GM12878 (cell line): ENCODE data around the gene FRMD3. TPM values are rescaled to one million over a fixed set of nuclear protein-coding genes. Genes with fewer than 3 reads are reported as not detected.
A peak's percentile ranks its signal among the peaks of the same experiment; 100 is the strongest.

ENCODE experiments used
- ATAC-seq: fragments of 200-7000 bp; cut with Tn5 transposase; 3 replicates; pipeline ENCODE4 v1.9.1; 2020; ENCODE audit warnings: mild to moderate bottlenecking, moderate library complexity
- BruUV-seq: library from RNA; stranded (reverse); fragments of 400-500 nt; replicated peaks from 2 replicates; lab custom pipeline; 2021; lab: Mats Ljungman, UMichigan
- CTCF ChIA-PET: fragments of 300-600 bp; sonication (Branson Sonifier 250); formaldehyde crosslinking; extraction: SDS; loops from one replicate; lab custom pipeline; 2021; ENCODE audit warnings: inconsistent platforms; lab: Yijun Ruan, JAX
- POLR2A ChIA-PET: fragments of 350-600 bp; formaldehyde crosslinking; extraction: SDS; loops from one replicate; lab custom pipeline; 2021; ENCODE audit warnings: inconsistent platforms; lab: Charles Lee
- RAD21 ChIA-PET: fragments of 300-600 bp; sonication (Branson Sonifier 250); formaldehyde crosslinking; loops from one replicate; lab custom pipeline; 2023; ENCODE audit warnings: antibody characterized with exemption; ENCODE audit not compliant: unreplicated experiment; lab: Charles Lee
- SMC1A ChIA-PET: fragments of 300-600 bp; sonication (Branson Sonifier 250); formaldehyde crosslinking; loops from one replicate; lab custom pipeline; 2023; ENCODE audit not compliant: unreplicated experiment, uncharacterized antibody; lab: Charles Lee
- DNase-seq: peaks from one replicate; pipeline ENCODE4 v3.0.0-alpha.2; 2011; ENCODE audit warnings: low read depth, low spot score
- FAIRE-seq: peaks from 3 replicates; lab custom pipeline; 2011; peaks lifted over from hg19 to GRCh38; lab: Jason Lieb, UNC
- H2AFZ ChIP-seq: 2 replicates; pipeline ENCODE4 v1.6.0; 2011; ENCODE audit warnings: low read depth, low read length, control low read depth; ENCODE audit not compliant: control insufficient read depth
- H3K27ac ChIP-seq: 2 replicates; pipeline ENCODE4 v1.5.1; 2011; ENCODE audit warnings: control low read depth; ENCODE audit not compliant: control insufficient read depth, insufficient read depth
- H3K27me3 ChIP-seq, 2 experiments: replicated peaks in 1 of 2; 2 replicates each; pipeline versions ENCODE4 v1.6.0 to v1.6.1; 2011; ENCODE audit warnings: low read length in 1 of 2; ENCODE audit not compliant: control insufficient read depth in 2 of 2, insufficient read depth in 2 of 2
- H3K36me3 ChIP-seq, 2 experiments: 2 replicates each; pipeline ENCODE4 v1.5.1; 2011; ENCODE audit warnings: low read length in 1 of 2; ENCODE audit not compliant: control insufficient read depth in 2 of 2, insufficient read depth in 2 of 2
- H3K4me1 ChIP-seq: 2 replicates; pipeline ENCODE4 v1.6.1; 2011; ENCODE audit warnings: mild to moderate bottlenecking, low read length, moderate library complexity, mixed read lengths; ENCODE audit not compliant: control insufficient read depth, insufficient read depth
- H3K4me2 ChIP-seq: 2 replicates; pipeline ENCODE4 v1.6.0; 2011; ENCODE audit warnings: control low read depth; ENCODE audit not compliant: control insufficient read depth, insufficient read depth
- H3K4me3 ChIP-seq: fragments of 200-600 bp; sonication (generic); 2 replicates; pipeline ENCODE4 v1.5.1; 2016
- H3K79me2 ChIP-seq: 2 replicates; pipeline ENCODE4 v1.6.0; 2011; ENCODE audit warnings: low read length; ENCODE audit not compliant: control insufficient read depth, insufficient read depth
- H3K9ac ChIP-seq: 2 replicates; pipeline ENCODE4 v1.8.0; 2011; ENCODE audit warnings: low read length, control low read depth, mixed read lengths; ENCODE audit not compliant: control insufficient read depth, insufficient read depth
- H3K9me3 ChIP-seq: replicated peaks from 3 replicates; pipeline ENCODE4 v1.5.1; 2011; ENCODE audit warnings: mild to moderate bottlenecking, low read length; ENCODE audit not compliant: control insufficient read depth, insufficient read depth
- H4K20me1 ChIP-seq: 2 replicates; pipeline ENCODE4 v1.6.0; 2011; ENCODE audit not compliant: control insufficient read depth, insufficient read depth
- CTCF ChIP-seq, 3 experiments: IDR thresholded peaks in 2 of 3; conservative IDR thresholded peaks in 1 of 3; 2 replicates each; pipeline ENCODE4 v1.5.1; 2011; ENCODE audit warnings: low read depth in 3 of 3, low read length in 3 of 3, mild to moderate bottlenecking in 3 of 3, control low read depth in 2 of 3, moderate library complexity in 2 of 3, inconsistent platforms in 1 of 3, mixed read lengths in 1 of 3; ENCODE audit not compliant: control insufficient read depth in 2 of 3, insufficient read depth in 1 of 3; ENCODE audit errors: extremely low read depth in 1 of 3
- HDAC6 ChIP-seq: fragments of 200-600 bp; sonication (generic); IDR thresholded peaks from one replicate; pipeline ENCODE4 v1.8.0; 2017; ENCODE audit warnings: antibody characterized with exemption; ENCODE audit not compliant: unreplicated experiment
- MLLT1 ChIP-seq: fragments of 450-650 bp; IDR thresholded peaks from 2 replicates; pipeline ENCODE4 v1.6.1; 2016; ENCODE audit warnings: mild to moderate bottlenecking
- NR2C2 ChIP-seq: IDR thresholded peaks from 2 replicates; pipeline ENCODE4 v1.6.1; 2011; ENCODE audit warnings: borderline replicate concordance, low read depth; ENCODE audit not compliant: control insufficient read depth, insufficient read length
- POU2F2 ChIP-seq: IDR thresholded peaks from 3 replicates; pipeline ENCODE4 v1.6.1; 2011; ENCODE audit warnings: low read depth, mild to moderate bottlenecking, low read length, borderline replicate concordance
- SPI1 ChIP-seq: IDR thresholded peaks from 2 replicates; pipeline ENCODE4 v1.6.1; 2011; ENCODE audit warnings: low read depth, mild to moderate bottlenecking, low read length, moderate library complexity, borderline replicate concordance; ENCODE audit not compliant: insufficient read depth
- STAT1 ChIP-seq: fragments of 450-650 bp; conservative IDR thresholded peaks from 2 replicates; pipeline ENCODE4 v1.6.1; 2014; ENCODE audit warnings: antibody characterized with exemption, mild to moderate bottlenecking
- ZNF592 ChIP-seq: fragments of 450-650 bp; IDR thresholded peaks from 2 replicates; pipeline ENCODE4 v1.6.1; 2017; ENCODE audit warnings: mild to moderate bottlenecking, moderate library complexity
- ZNF687 ChIP-seq: fragments of 450-650 bp; IDR thresholded peaks from 2 replicates; pipeline ENCODE4 v1.6.1; 2017; ENCODE audit warnings: mild to moderate bottlenecking, moderate library complexity
- WGBS: methylation state at CpG from one replicate; pipeline ENCODE4 v1.1.6; 2016; ENCODE audit warnings: low lambda C conversion rate; ENCODE audit not compliant: insufficient replicate concordance, insufficient coverage; ENCODE audit errors: missing lambda C conversion rate; 5-methylcytosine and 5-hydroxymethylcytosine counted together
- in situ Hi-C: fragments of 300-500 bp; cut with MboI; formaldehyde crosslinking; loops from 9 replicates; pipeline ENCODE4 v1.14.3; 2018; ENCODE audit warnings: mixed read lengths
- intact Hi-C: fragments of 100-400 bp; cut with micrococcal nuclease; formaldehyde crosslinking; loops from one replicate; pipeline ENCODE4 v1.14.2; 2022; ENCODE audit not compliant: unreplicated experiment
- polyA plus RNA-seq, 11 experiments: library from polyadenylated mRNA; depleted of rRNA in 4 of 11; unstranded in 6 of 11; stranded (reverse) in 5 of 11; fragments of >200 nt; fragmentation: Nextera tagmentation in 4 of 11; fragmentation: Illumina TruSeq in 1 of 11; extraction: Ambion mirVana in 4 of 11; extraction: Trizol in 1 of 11; gene quantifications; 1 replicate in 1 of 11; 2 replicates in 10 of 11; pipeline versions ENCODE4 v1.2.1 to v1.2.3, GENCODE V29; 2011 to 2016; ENCODE audit warnings: inconsistent platforms in 2 of 11, missing spikeins in 2 of 11, low read depth in 1 of 11
- total RNA-seq, 4 experiments: library from RNA; depleted of rRNA in 3 of 4; stranded (reverse); fragments of >200 nt in 3 of 4; fragmentation: Illumina TruSeq in 1 of 4; extraction: Trizol in 1 of 4; gene quantifications; 2 replicates each; pipeline versions ENCODE4 v1.2.1 to v1.2.3, GENCODE V29; 2013 to 2021

Gene FRMD3
- total and polyA plus RNA-seq, 10 of the 15 experiments (the other 5 are each of a cell fraction or from before 2014, with no cell fraction given): 0.04 to 0.68 (median 0.21) TPM; not detected in 1

GRCh38 chr9:83537331-83538171 lies 650 bp downstream of the FRMD3 start:
- H3K9ac ChIP-seq: no peak overlapping the region
- DNase-seq (no peak), FAIRE-seq (no peak), ATAC-seq (peak; percentile 37)
- no peak overlapping the region for H3K27ac ChIP-seq
- H2AFZ ChIP-seq: no peak overlapping the region
- SMC1A ChIA-PET: no interaction called here
- in situ Hi-C loops: no loop called here
- POLR2A ChIA-PET: no interaction called here
- H3K9me3 ChIP-seq: no peaks in the 10 kb centered on the region
- BruUV-seq: no TSS peak
- H3K4me1 ChIP-seq: no peaks in the 10 kb centered on the region
- H4K20me1 ChIP-seq: no peaks in the 10 kb centered on the region
- no peak overlapping the region for H3K4me2 ChIP-seq
- no peaks in the 10 kb centered on the region for H3K79me2 ChIP-seq
- intact Hi-C loops: no loop called here
- H3K4me3 ChIP-seq: no peak overlapping the region
- no peaks in the 10 kb centered on the region for H3K36me3 ChIP-seq
- WGBS: 30% methylated on average over 63 of the region's 63 CpGs
- H3K27me3 ChIP-seq: peaks cover 0 to 5% of the 10 kb centered on the region in 2 experiments; a peak in 3 of 4 replicates
- RAD21 ChIA-PET: interaction anchor here (0.6 to 2.0 kb wide), 2 partner anchors 97 to 203 kb away, joined by 3 to 7 read pairs; no protein-coding TSS in a partner anchor
- CTCF ChIA-PET: interaction anchor here (9.4 kb wide), 1 partner anchor 205 kb away, joined by 401 read pairs; no protein-coding TSS in a partner anchor
- no peak for TF ChIP-seq NR2C2
- TF ChIP-seq ZNF592: no peak
- TF ChIP-seq CTCF (IDR thresholded peaks at IDR 0.05 in 2 of 3, conservative IDR thresholded peaks at IDR 0.05 in 1 of 3; ENCODE audit: control insufficient read depth in 2 of 3, extremely low read depth in 1 of 3, insufficient read depth in 1 of 3, low read depth in 3 of 3, low read length in 3 of 3): no peak
- TF ChIP-seq POU2F2: no peak
- no peak for TF ChIP-seq MLLT1
- no peak for TF ChIP-seq SPI1
- TF ChIP-seq STAT1: no peak
- TF ChIP-seq ZNF687: no peak
- TF ChIP-seq HDAC6: no peak
